ENCODE measurements around the gene PPP4R4.

PPP4R4 gene

GRCh38 chr14:94127330-94127729 lies 46.8 kb upstream of the PPP4R4 start:
- in situ Hi-C loops (cut with HindIII; ENCODE audit: low sequenced_read_pairs): no loop called here
- TF ChIP-seq, protein P1, sequence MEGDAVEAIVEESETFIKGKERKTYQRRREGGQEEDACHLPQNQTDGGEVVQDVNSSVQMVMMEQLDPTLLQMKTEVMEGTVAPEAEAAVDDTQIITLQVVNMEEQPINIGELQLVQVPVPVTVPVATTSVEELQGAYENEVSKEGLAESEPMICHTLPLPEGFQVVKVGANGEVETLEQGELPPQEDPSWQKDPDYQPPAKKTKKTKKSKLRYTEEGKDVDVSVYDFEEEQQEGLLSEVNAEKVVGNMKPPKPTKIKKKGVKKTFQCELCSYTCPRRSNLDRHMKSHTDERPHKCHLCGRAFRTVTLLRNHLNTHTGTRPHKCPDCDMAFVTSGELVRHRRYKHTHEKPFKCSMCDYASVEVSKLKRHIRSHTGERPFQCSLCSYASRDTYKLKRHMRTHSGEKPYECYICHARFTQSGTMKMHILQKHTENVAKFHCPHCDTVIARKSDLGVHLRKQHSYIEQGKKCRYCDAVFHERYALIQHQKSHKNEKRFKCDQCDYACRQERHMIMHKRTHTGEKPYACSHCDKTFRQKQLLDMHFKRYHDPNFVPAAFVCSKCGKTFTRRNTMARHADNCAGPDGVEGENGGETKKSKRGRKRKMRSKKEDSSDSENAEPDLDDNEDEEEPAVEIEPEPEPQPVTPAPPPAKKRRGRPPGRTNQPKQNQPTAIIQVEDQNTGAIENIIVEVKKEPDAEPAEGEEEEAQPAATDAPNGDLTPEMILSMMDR (IDR thresholded peaks at IDR 0.05; ENCODE audit: low read depth, low read length, missing control alignments): no peak

DNA sequence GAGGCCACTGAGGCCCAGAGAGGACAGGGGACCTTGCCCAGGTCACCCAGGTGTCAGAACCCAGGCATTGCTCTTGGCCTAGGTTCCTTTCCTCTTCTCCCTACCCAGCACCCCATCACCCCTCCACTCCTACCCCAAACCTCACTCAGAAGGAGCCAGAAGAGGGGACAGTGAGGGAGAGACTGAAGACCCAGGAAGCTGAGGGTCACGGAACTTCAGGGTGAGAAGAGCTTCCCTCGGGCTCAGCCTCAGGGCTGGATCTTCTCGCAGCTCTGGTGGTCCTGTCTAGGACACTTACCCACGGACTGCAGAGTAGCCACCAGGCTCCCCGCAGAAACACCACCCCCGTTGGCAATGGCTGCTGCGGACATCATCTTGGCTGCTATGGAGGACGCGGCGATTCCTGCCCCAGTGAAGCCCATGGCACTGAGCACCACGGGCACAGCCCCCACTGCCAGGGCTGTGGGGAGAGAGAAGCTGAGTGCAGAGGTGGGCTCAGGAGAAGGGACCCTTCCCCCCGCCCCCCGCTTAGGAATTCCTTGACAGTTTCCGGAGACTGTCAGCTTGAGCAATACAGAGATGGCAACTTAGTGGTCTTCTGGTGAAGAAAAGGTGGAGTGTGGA lies 45.8 kb upstream of the PPP4R4 start:
- TF ChIP-seq, protein P1 (IDR thresholded peaks at IDR 0.05; ENCODE audit: low read depth, low read length, missing control alignments): no peak
- H3K4me3 ChIP-seq (ENCODE audit: low read depth, low read length): peak overlapping the region; percentile 57
- in situ Hi-C loops (cut with HindIII; ENCODE audit: low sequenced_read_pairs): no loop called here
- no peak for DNase-seq (ENCODE audit: low read depth)

More at GRCh38 chr14:94127330-94127729, 46.8 kb upstream of the PPP4R4 start:
- no peak overlapping the region for H3K4me3 ChIP-seq (ENCODE audit: low read depth, low read length)
- no peak for DNase-seq (ENCODE audit: low read depth)

DNA sequence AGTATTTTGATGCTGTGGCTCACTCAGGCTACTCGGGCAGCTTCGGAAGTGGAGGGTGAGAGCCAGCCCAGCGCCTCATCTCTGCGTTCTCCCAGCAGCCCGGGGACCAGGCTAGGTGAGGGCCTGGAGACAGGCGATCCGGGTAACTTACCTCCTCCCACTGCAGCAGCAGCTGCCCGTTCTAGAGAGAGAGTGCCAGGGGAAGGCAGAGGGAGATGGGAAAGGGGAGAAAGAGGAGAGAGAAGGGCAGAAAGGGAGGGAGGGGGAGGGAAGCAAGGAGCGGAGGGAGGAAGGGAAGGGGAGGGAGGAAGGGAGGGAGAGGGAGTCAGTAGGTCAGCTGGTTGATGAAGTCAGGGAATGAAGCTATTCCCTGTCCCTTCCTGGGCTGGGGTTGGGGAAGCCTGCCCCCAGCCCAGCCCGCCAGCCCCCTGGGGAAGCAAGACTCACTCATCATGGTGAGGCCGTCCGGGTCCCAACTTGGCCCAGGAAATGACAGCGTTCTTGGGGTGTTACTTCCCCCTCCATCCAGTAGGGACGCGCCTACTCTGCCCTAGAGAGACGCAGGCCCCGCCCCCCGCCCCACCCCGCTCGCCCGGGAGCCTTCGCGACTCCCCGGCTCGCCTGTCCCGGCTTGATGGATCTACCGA lies 44.9 kb upstream of the PPP4R4 start, which contains the start of gene IFI27L2:
Gene IFI27L2, minus strand, starts transcription at position 494 of the 647 bp plus-strand sequence. Its CDS starts 40 bp downstream, at position 454.
- in situ Hi-C loops (cut with HindIII; ENCODE audit: low sequenced_read_pairs): no loop called here
- TF ChIP-seq, protein P1 (IDR thresholded peaks at IDR 0.05; ENCODE audit: low read depth, low read length, missing control alignments): peak; percentile 13
- peak within 1 kb of the TSS; percentile 57 for H3K4me3 ChIP-seq (ENCODE audit: low read depth, low read length)
- DNase-seq (ENCODE audit: low read depth): no peak

GRCh38 chr14:94129758-94130414 lies 44.2 kb upstream of the PPP4R4 start:
- in situ Hi-C loops (cut with HindIII; ENCODE audit: low sequenced_read_pairs): no loop called here
- no peak for DNase-seq (ENCODE audit: low read depth)
- peak overlapping the region; percentile 57 for H3K4me3 ChIP-seq (ENCODE audit: low read depth, low read length)
- TF ChIP-seq, protein P1 (IDR thresholded peaks at IDR 0.05; ENCODE audit: low read depth, low read length, missing control alignments): no peak

DNA sequence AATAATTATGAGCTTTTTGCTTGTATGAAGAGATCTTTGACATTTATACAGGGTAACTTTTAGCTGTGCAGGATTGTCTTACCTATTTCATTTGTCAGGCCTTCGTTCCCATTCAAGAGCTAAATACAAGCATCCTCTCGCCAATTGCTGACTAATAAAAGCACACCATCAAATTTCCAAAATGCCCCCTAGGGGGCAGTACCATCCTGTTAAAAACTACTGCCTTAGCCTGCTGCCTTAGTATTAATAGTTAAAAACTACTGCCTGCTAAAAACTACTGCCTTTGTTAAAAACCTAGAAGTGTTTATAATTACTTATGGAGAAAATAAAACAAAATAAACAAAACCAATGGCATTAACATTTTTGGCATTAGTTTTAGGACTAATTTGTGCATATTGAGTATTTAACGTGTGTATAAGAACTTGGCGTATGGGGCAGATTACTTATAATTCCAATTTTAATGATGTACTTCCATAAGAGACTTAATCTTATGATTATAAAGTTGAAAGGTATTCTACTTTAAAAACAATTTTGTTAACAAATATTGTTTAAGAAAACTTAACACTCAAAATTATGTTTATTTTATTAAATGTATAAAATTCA lies 41.7 kb upstream of the PPP4R4 start:
- in situ Hi-C loops (cut with HindIII; ENCODE audit: low sequenced_read_pairs): no loop called here
- H3K4me3 ChIP-seq (ENCODE audit: low read depth, low read length): no peak overlapping the region
- peak; percentile 64 for DNase-seq (ENCODE audit: low read depth)
- TF ChIP-seq, protein P1 (IDR thresholded peaks at IDR 0.05; ENCODE audit: low read depth, low read length, missing control alignments): peak; percentile 80

- DNase-seq (ENCODE audit: low read depth): no peak
- in situ Hi-C loops (cut with HindIII; ENCODE audit: low sequenced_read_pairs): no loop called here
- H3K4me3 ChIP-seq (ENCODE audit: low read depth, low read length): no peak overlapping the region
- TF ChIP-seq, protein P1 (IDR thresholded peaks at IDR 0.05; ENCODE audit: low read depth, low read length, missing control alignments): no peak
Measured at GRCh38 chr14:94135476-94135875, 38.6 kb upstream of the PPP4R4 start.
